GM18907 (cell line): ENCODE data around the gene OR10P1.
"Not testable (repeated sequence)": the region's sequence is repeated elsewhere in the genome, so short reads cannot be mapped to it uniquely, and the experiment has no call there.

Source experiments
- ATAC-seq: cut with Tn5 transposase; IDR thresholded peaks from one replicate; pipeline ENCODE4 v1.9.1; 2021; ENCODE audit warnings: mild to moderate bottlenecking, moderate library complexity; ENCODE audit not compliant: unreplicated experiment

OR10P1 gene

GRCh38 chr12:55636853-55637252, at the start of gene OR10P1:
TSS of gene OR10P1 (plus strand) at chr12:55636892. CDS start at chr12:55636892, 0 bp downstream.
- ATAC-seq = no peak

GRCh38 chr12:55590152-55590551, 46.5 kb upstream of the OR10P1 start:
- ATAC-seq = not testable (repeated sequence)

GRCh38 chr12:55607821-55608594, 28.7 kb upstream of the OR10P1 start:
- ATAC-seq = no peak

- ATAC-seq = no peak
Observed at GRCh38 chr12:55610598-55610997, 26.1 kb upstream of the OR10P1 start.

- ATAC-seq = no peak
Observed at GRCh38 chr12:55612646-55613045, 24.0 kb upstream of the OR10P1 start.

GRCh38 chr12:55614764-55615163, 21.9 kb upstream of the OR10P1 start:
- ATAC-seq = no peak

- peak; percentile 83 for ATAC-seq
Observed at GRCh38 chr12:55619354-55620138, 17.1 kb upstream of the OR10P1 start.

- peak; percentile 76 for ATAC-seq
Observed at GRCh38 chr12:55624056-55624455, 12.6 kb upstream of the OR10P1 start.

- ATAC-seq = no peak
Observed at GRCh38 chr12:55626154-55626553, 10.5 kb upstream of the OR10P1 start.

- no peak for ATAC-seq
Observed at GRCh38 chr12:55629058-55629841, 7.4 kb upstream of the OR10P1 start.

GRCh38 chr12:55631056-55631455, 5.6 kb upstream of the OR10P1 start:
- no peak for ATAC-seq

GRCh38 chr12:55631733-55632132, 5.0 kb upstream of the OR10P1 start:
- no peak for ATAC-seq

- ATAC-seq = no peak
Observed at GRCh38 chr12:55633151-55633550, 3.5 kb upstream of the OR10P1 start.

- ATAC-seq = no peak
Observed at GRCh38 chr12:55636116-55636655, 506 bp upstream of the OR10P1 start.

- no peak for ATAC-seq
Observed at GRCh38 chr12:55637467-55637866, 775 bp downstream of the OR10P1 start.

- ATAC-seq = no peak
Observed at GRCh38 chr12:55641595-55641994, 4.9 kb downstream of the OR10P1 start.

- ATAC-seq = no peak
Observed at GRCh38 chr12:55642267-55642666, 5.6 kb downstream of the OR10P1 start.

- peak; percentile 37 for ATAC-seq
Observed at GRCh38 chr12:55642669-55643068, 6.0 kb downstream of the OR10P1 start.

- no peak for ATAC-seq
Observed at GRCh38 chr12:55644591-55644990, 7.9 kb downstream of the OR10P1 start.

GRCh38 chr12:55647027-55647426, 10.3 kb downstream of the OR10P1 start:
- ATAC-seq = no peak
